Measurements from ENCODE around the gene ZNF41. TPM values are rescaled to one million over a fixed set of nuclear protein-coding genes. Genes with fewer than 3 reads are reported as not detected.
A peak's percentile ranks its signal among the peaks of the same experiment; 100 is the strongest.
"Not testable (repeated sequence)": the region's sequence is repeated elsewhere in the genome, so short reads cannot be mapped to it uniquely, and the experiment has no call there.

Gene ZNF41
- total and polyA plus RNA-seq, 7 experiments from 2014 or later = 4.8 to 17.8 (median 11.8) TPM

- H3K4me1 ChIP-seq (ENCODE audit: control insufficient read depth in 2 of 2, insufficient read depth in 2 of 2, low read length in 2 of 2); H3K36me3 Mint-ChIP-seq; intact Hi-C loops (cut with micrococcal nuclease); H3K27me3 ChIP-seq (ENCODE audit: control insufficient read depth in 2 of 2, insufficient read depth in 2 of 2, low read length in 2 of 2); H3K4me3 Mint-ChIP-seq; H3K36me3 ChIP-seq (ENCODE audit: control insufficient read depth in 2 of 3, insufficient read depth in 3 of 3, low read length in 3 of 3); H3K4me1 Mint-ChIP-seq; H3K9me3 ChIP-seq (ENCODE audit: control insufficient read depth in 2 of 3, low read length in 3 of 3); H3K27ac ChIP-seq (ENCODE audit: low read depth, low read length); POLR2A ChIA-PET; DNase-seq; CTCF ChIA-PET; ATAC-seq; H3K27me3 Mint-ChIP-seq; H3K9me3 Mint-ChIP-seq; H3K27ac Mint-ChIP-seq; H3K4me3 ChIP-seq (ENCODE audit: low read length): not testable (repeated sequence)
Measured at GRCh38 chrX:47492133-47492532, 9.1 kb upstream of the ZNF41 start.

- intact Hi-C loops (cut with micrococcal nuclease) = loop anchor here in 1 of 2 donors (10.0 kb wide), 1 partner anchor 345 kb away; the partner anchor contains the start of gene ZNF81
- ChIA-PET POLR2A (interaction anchor here (0.6 kb wide), 1 partner anchor 200 kb away, joined by 3 read pairs; no protein-coding TSS in a partner anchor), CTCF (no interaction called here)
- peaks cover 0 to 2% (median 0%) of the 10 kb centered on the region in 11 donors for H3K9me3 Mint-ChIP-seq
- Histone ChIP-seq H3K36me3 (ENCODE audit: control insufficient read depth in 2 of 3, insufficient read depth in 3 of 3, low read length in 3 of 3) (no peaks in the 10 kb centered on the region), H3K9me3 (ENCODE audit: control insufficient read depth in 2 of 3, low read length in 3 of 3) (no peaks in the 10 kb centered on the region), H3K4me3 (ENCODE audit: low read length) (no peak overlapping the region), H3K27ac (ENCODE audit: low read depth, low read length) (no peak overlapping the region), H3K27me3 (ENCODE audit: control insufficient read depth in 2 of 2, insufficient read depth in 2 of 2, low read length in 2 of 2) (no peaks in the 10 kb centered on the region), H3K4me1 (ENCODE audit: control insufficient read depth in 2 of 2, insufficient read depth in 2 of 2, low read length in 2 of 2) (no peaks in the 10 kb centered on the region)
- DNase-seq (no peak), ATAC-seq (no peak)
- peaks cover 0 to 10% (median 8%) of the 10 kb centered on the region in 7 donors for H3K4me1 Mint-ChIP-seq
- no peaks in the 10 kb centered on the region for H3K27me3 Mint-ChIP-seq
- peaks cover 0 to 1% (median 0%) of the 10 kb centered on the region in 5 donors for H3K36me3 Mint-ChIP-seq
- H3K27ac Mint-ChIP-seq = peak overlapping the region in 1 of 9 donors; percentile 59
- no peak overlapping the region for H3K4me3 Mint-ChIP-seq
Measured at GRCh38 chrX:47489507-47490275, 6.7 kb upstream of the ZNF41 start.

GRCh38 chrX:47484885-47485284, 1.9 kb upstream of the ZNF41 start:
- Mint-ChIP-seq H3K36me3 (peaks cover 0 to 4% (median 0%) of the 10 kb centered on the region in 5 donors), H3K27me3 (no peaks in the 10 kb centered on the region), H3K4me3 (no peak overlapping the region), H3K4me1 (peaks cover 14 to 41% (median 34%) of the 10 kb centered on the region in 7 donors), H3K27ac (peak overlapping the region in 3 of 9 donors; percentile 28 to 32 (median 30)), H3K9me3 (peaks cover 0 to 1% (median 0%) of the 10 kb centered on the region in 11 donors)
- H3K36me3 ChIP-seq (ENCODE audit: control insufficient read depth in 2 of 3, insufficient read depth in 3 of 3, low read length in 3 of 3) = no peaks in the 10 kb centered on the region
- POLR2A ChIA-PET = no interaction called here
- H3K4me3 ChIP-seq (ENCODE audit: low read length) = no peak overlapping the region
- intact Hi-C loops (cut with micrococcal nuclease) = loop anchor here (5.0 to 10.0 kb wide), 3 partner anchors 103 to 352 kb away; partner anchors contain the start of gene ZNF81 (in 2 of the 2)
- no peaks in the 10 kb centered on the region for H3K27me3 ChIP-seq (ENCODE audit: control insufficient read depth in 2 of 2, insufficient read depth in 2 of 2, low read length in 2 of 2)
- no peak overlapping the region for H3K27ac ChIP-seq (ENCODE audit: low read depth, low read length)
- CTCF ChIA-PET = no interaction called here
- H3K4me1 ChIP-seq (ENCODE audit: control insufficient read depth in 2 of 2, insufficient read depth in 2 of 2, low read length in 2 of 2) = peaks cover 9 to 22% of the 10 kb centered on the region in 2 donors
- DNase-seq (no peak), ATAC-seq (no peak)
- no peaks in the 10 kb centered on the region for H3K9me3 ChIP-seq (ENCODE audit: control insufficient read depth in 2 of 3, low read length in 3 of 3)

GRCh38 chrX:47483306-47484268, 565 bp upstream of the ZNF41 start:
- Histone ChIP-seq H3K4me3 (ENCODE audit: low read length) (peak overlapping the region; percentile 85), H3K27me3 (ENCODE audit: control insufficient read depth in 2 of 2, insufficient read depth in 2 of 2, low read length in 2 of 2) (no peaks in the 10 kb centered on the region), H3K27ac (ENCODE audit: low read depth, low read length) (peak overlapping the region; percentile 88), H3K4me1 (ENCODE audit: control insufficient read depth in 2 of 2, insufficient read depth in 2 of 2, low read length in 2 of 2) (peaks cover 9 to 22% of the 10 kb centered on the region in 2 donors), H3K9me3 (ENCODE audit: control insufficient read depth in 2 of 3, low read length in 3 of 3) (no peaks in the 10 kb centered on the region), H3K36me3 (ENCODE audit: control insufficient read depth in 2 of 3, insufficient read depth in 3 of 3, low read length in 3 of 3) (no peaks in the 10 kb centered on the region)
- DNase-seq = peak in 3 of 9 donors; percentile 0 to 1 (median 0)
- peak overlapping the region; percentile 82 to 98 (median 96) for H3K27ac Mint-ChIP-seq
- H3K4me3 Mint-ChIP-seq = peak overlapping the region; percentile 81 to 97 (median 90)
- peaks cover 0 to 4% (median 0%) of the 10 kb centered on the region in 5 donors for H3K36me3 Mint-ChIP-seq
- no peak for ATAC-seq
- H3K4me1 Mint-ChIP-seq = peaks cover 22 to 46% (median 36%) of the 10 kb centered on the region in 7 donors
- peaks cover 0 to 1% (median 0%) of the 10 kb centered on the region in 11 donors for H3K9me3 Mint-ChIP-seq
- POLR2A ChIA-PET = interaction anchor here (1.1 kb wide), 1 partner anchor 73 kb away, joined by 3 read pairs; no protein-coding TSS in a partner anchor
- intact Hi-C loops (cut with micrococcal nuclease) = loop anchor here (1.0 to 10.0 kb wide), 10 partner anchors 101 to 354 kb away; partner anchors contain the start of genes ELK1 (in 2 of the 2), ZNF81 (in 2 of the 2), CDK16 (in 1 of the 2) and UBA1 (in 1 of the 2)
- CTCF ChIA-PET = interaction anchor here (0.7 kb wide), 1 partner anchor 290 kb away, joined by 3 read pairs; no protein-coding TSS in a partner anchor
- no peaks in the 10 kb centered on the region for H3K27me3 Mint-ChIP-seq

GRCh38 chrX:47482065-47482511, 934 bp downstream of the ZNF41 start:
- Mint-ChIP-seq H3K36me3 (peaks cover 0 to 9% (median 0%) of the 10 kb centered on the region in 5 donors), H3K4me3 (peak overlapping the region; percentile 81 to 97 (median 90)), H3K4me1 (peaks cover 22 to 54% (median 42%) of the 10 kb centered on the region in 7 donors), H3K27ac (peak overlapping the region; percentile 76 to 98 (median 96)), H3K27me3 (no peaks in the 10 kb centered on the region), H3K9me3 (peaks cover 0 to 1% (median 0%) of the 10 kb centered on the region in 11 donors)
- Histone ChIP-seq H3K36me3 (ENCODE audit: control insufficient read depth in 2 of 3, insufficient read depth in 3 of 3, low read length in 3 of 3) (no peaks in the 10 kb centered on the region), H3K4me1 (ENCODE audit: control insufficient read depth in 2 of 2, insufficient read depth in 2 of 2, low read length in 2 of 2) (peaks cover 9 to 22% of the 10 kb centered on the region in 2 donors), H3K9me3 (ENCODE audit: control insufficient read depth in 2 of 3, low read length in 3 of 3) (no peaks in the 10 kb centered on the region), H3K27me3 (ENCODE audit: control insufficient read depth in 2 of 2, insufficient read depth in 2 of 2, low read length in 2 of 2) (no peaks in the 10 kb centered on the region), H3K27ac (ENCODE audit: low read depth, low read length) (peak overlapping the region; percentile 88), H3K4me3 (ENCODE audit: low read length) (peak overlapping the region; percentile 85)
- CTCF ChIA-PET = no interaction called here
- ATAC-seq = no peak
- intact Hi-C loops (cut with micrococcal nuclease) = loop anchor here (1.0 to 10.0 kb wide), 16 partner anchors 41 to 355 kb away; partner anchors contain the start of genes ARAF (in 2 of the 2), CDK16 (in 2 of the 2), RBM10 (in 2 of the 2) and USP11 (in 2 of the 2)
- DNase-seq = peak in 1 of 9 donors; percentile 20
- POLR2A ChIA-PET = interaction anchor here (1.0 kb wide), 1 partner anchor 98 kb away, joined by 4 read pairs; no protein-coding TSS in a partner anchor

- Histone ChIP-seq H3K9me3 (ENCODE audit: control insufficient read depth in 2 of 3, low read length in 3 of 3) (no peaks in the 10 kb centered on the region), H3K27me3 (ENCODE audit: control insufficient read depth in 2 of 2, insufficient read depth in 2 of 2, low read length in 2 of 2) (no peaks in the 10 kb centered on the region), H3K27ac (ENCODE audit: low read depth, low read length) (no peak overlapping the region), H3K4me1 (ENCODE audit: control insufficient read depth in 2 of 2, insufficient read depth in 2 of 2, low read length in 2 of 2) (peaks cover 9 to 22% of the 10 kb centered on the region in 2 donors), H3K4me3 (ENCODE audit: low read length) (no peak overlapping the region), H3K36me3 (ENCODE audit: control insufficient read depth in 2 of 3, insufficient read depth in 3 of 3, low read length in 3 of 3) (no peaks in the 10 kb centered on the region)
- Mint-ChIP-seq H3K36me3 (peaks cover 0 to 12% (median 0%) of the 10 kb centered on the region in 5 donors), H3K27me3 (no peaks in the 10 kb centered on the region), H3K9me3 (peaks cover 0 to 3% (median 0%) of the 10 kb centered on the region in 11 donors), H3K27ac (peak overlapping the region in 7 of 9 donors; percentile 47 to 72 (median 54)), H3K4me1 (peaks cover 26 to 57% (median 46%) of the 10 kb centered on the region in 7 donors), H3K4me3 (peak overlapping the region; percentile 56 to 97 (median 89))
- intact Hi-C loops (cut with micrococcal nuclease) = loop anchor here (5.0 to 10.0 kb wide), 3 partner anchors 99 to 356 kb away; partner anchors contain the start of gene ZNF81 (in 2 of the 2)
- CTCF ChIA-PET = no interaction called here
- DNase-seq (no peak), ATAC-seq (no peak)
- POLR2A ChIA-PET = interaction anchor here (0.6 to 1.2 kb wide), 2 partner anchors 67 to 290 kb away, joined by 3 to 4 read pairs; no protein-coding TSS in a partner anchor
Measured at GRCh38 chrX:47481160-47481559, 1.9 kb downstream of the ZNF41 start.
